Astrocyte (in vitro differentiated cells and primary cell): Measurements from ENCODE around the gene ITPA. TPM values are rescaled to one million over a fixed set of nuclear protein-coding genes. Genes with fewer than 3 reads are reported as not detected.

Experiments
- DNase-seq: peaks from one replicate; pipeline ENCODE4 v3.0.0-alpha.2; 2010; ENCODE audit warnings: low read depth
- FAIRE-seq: peaks from 2 replicates; lab custom pipeline; 2011; peaks lifted over from hg19 to GRCh38; lab: Jason Lieb, UNC
- H2AFZ ChIP-seq: 2 replicates; pipeline ENCODE4 v1.6.0; 2012; ENCODE audit warnings: low read depth, low read length, inconsistent platforms
- H3K27ac ChIP-seq: 2 replicates; pipeline ENCODE4 v1.5.1; 2011; ENCODE audit warnings: low read depth, low read length, inconsistent platforms
- H3K27me3 ChIP-seq: 2 replicates; pipeline ENCODE4 v1.6.0; 2011; ENCODE audit warnings: low read length, inconsistent platforms; ENCODE audit not compliant: insufficient read depth
- H3K36me3 ChIP-seq: 2 replicates; pipeline ENCODE4 v1.5.1; 2011; ENCODE audit warnings: low read length, inconsistent platforms; ENCODE audit not compliant: insufficient read depth
- H3K4me1 ChIP-seq: 2 replicates; pipeline ENCODE4 v1.5.1; 2011; ENCODE audit warnings: low read length, inconsistent platforms; ENCODE audit not compliant: insufficient read depth
- H3K4me2 ChIP-seq: 2 replicates; pipeline ENCODE4 v1.6.0; 2012; ENCODE audit warnings: low read length, inconsistent platforms
- H3K4me3 ChIP-seq: 2 replicates; pipeline ENCODE4 v1.5.1; 2011; ENCODE audit warnings: low read depth, mild to moderate bottlenecking, low read length, inconsistent platforms; ENCODE audit not compliant: insufficient read depth
- H3K79me2 ChIP-seq: 2 replicates; pipeline ENCODE4 v1.6.0; 2012; ENCODE audit warnings: mild to moderate bottlenecking, low read length, inconsistent platforms; ENCODE audit not compliant: insufficient read depth
- H3K9ac ChIP-seq: 2 replicates; pipeline ENCODE4 v1.6.0; 2012; ENCODE audit warnings: mild to moderate bottlenecking, low read length, inconsistent platforms
- H3K9me3 ChIP-seq: 2 replicates; pipeline ENCODE4 v1.5.1; 2012; ENCODE audit warnings: low read depth, mild to moderate bottlenecking, low read length, inconsistent platforms; ENCODE audit not compliant: insufficient read depth
- H4K20me1 ChIP-seq: 2 replicates; pipeline ENCODE4 v1.6.0; 2012; ENCODE audit warnings: low read length, inconsistent platforms; ENCODE audit not compliant: insufficient read depth
- H3K27ac Mint-ChIP-seq: one replicate; pipeline ENCODE4 v1.8.0; 2021; ENCODE audit warnings: mild to moderate bottlenecking, mixed read lengths; ENCODE audit not compliant: unreplicated experiment
- H3K27me3 Mint-ChIP-seq: one replicate; pipeline ENCODE4 v1.8.0; 2021; ENCODE audit warnings: low read depth, mixed read lengths; ENCODE audit not compliant: unreplicated experiment
- H3K36me3 Mint-ChIP-seq: one replicate; pipeline ENCODE4 v1.8.0; 2021; ENCODE audit warnings: low read depth, mixed read lengths; ENCODE audit not compliant: unreplicated experiment
- H3K4me1 Mint-ChIP-seq: one replicate; pipeline ENCODE4 v1.8.0; 2021; ENCODE audit warnings: low read depth, mixed read lengths; ENCODE audit not compliant: unreplicated experiment
- H3K4me3 Mint-ChIP-seq: one replicate; pipeline ENCODE4 v1.8.0; 2021; ENCODE audit warnings: mild to moderate bottlenecking, moderate library complexity, mixed read lengths; ENCODE audit not compliant: unreplicated experiment
- H3K9me3 Mint-ChIP-seq: one replicate; pipeline ENCODE4 v1.8.0; 2021; ENCODE audit warnings: mild to moderate bottlenecking, mixed read lengths; ENCODE audit not compliant: unreplicated experiment
- EZH2 ChIP-seq: IDR thresholded peaks from 2 replicates; pipeline ENCODE4 v1.6.1; 2012; ENCODE audit warnings: mild to moderate bottlenecking, low read length, inconsistent platforms; ENCODE audit not compliant: insufficient read depth
- total RNA-seq: library from RNA; stranded (reverse); gene quantifications from 2 replicates; pipeline ENCODE4 v1.2.1, GENCODE V29; 2021
- TF ChIP-seq, protein P1 (sequence below): IDR thresholded peaks from 2 replicates; pipeline ENCODE4 v1.5.1; 2011; ENCODE audit warnings: low read depth, mild to moderate bottlenecking, inconsistent platforms, low read length, moderate library complexity; ENCODE audit not compliant: insufficient read depth

ITPA gene
- total RNA-seq, 1 donor from 2014 or later = 55.5 TPM

DNA sequence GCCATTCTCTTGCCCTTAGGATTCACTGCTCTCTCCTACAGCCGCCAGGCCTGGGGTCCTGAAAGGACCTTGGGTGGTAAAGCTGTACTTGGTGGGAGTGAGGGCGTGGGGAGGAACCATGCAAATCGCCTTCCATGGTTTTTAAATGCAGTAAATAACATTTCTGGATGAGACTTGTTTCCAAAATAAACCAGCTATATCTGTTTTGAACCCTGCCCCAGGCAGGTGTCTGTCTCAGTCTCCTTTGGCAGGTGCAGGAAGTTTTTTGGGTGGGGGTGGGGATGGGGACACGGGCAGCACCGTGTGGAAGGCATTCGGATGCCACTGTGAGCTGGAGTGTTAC is 14.3 kb downstream of the ITPA start:
- no peak overlapping the region for H3K27ac Mint-ChIP-seq
- no peak for FAIRE-seq

DNA sequence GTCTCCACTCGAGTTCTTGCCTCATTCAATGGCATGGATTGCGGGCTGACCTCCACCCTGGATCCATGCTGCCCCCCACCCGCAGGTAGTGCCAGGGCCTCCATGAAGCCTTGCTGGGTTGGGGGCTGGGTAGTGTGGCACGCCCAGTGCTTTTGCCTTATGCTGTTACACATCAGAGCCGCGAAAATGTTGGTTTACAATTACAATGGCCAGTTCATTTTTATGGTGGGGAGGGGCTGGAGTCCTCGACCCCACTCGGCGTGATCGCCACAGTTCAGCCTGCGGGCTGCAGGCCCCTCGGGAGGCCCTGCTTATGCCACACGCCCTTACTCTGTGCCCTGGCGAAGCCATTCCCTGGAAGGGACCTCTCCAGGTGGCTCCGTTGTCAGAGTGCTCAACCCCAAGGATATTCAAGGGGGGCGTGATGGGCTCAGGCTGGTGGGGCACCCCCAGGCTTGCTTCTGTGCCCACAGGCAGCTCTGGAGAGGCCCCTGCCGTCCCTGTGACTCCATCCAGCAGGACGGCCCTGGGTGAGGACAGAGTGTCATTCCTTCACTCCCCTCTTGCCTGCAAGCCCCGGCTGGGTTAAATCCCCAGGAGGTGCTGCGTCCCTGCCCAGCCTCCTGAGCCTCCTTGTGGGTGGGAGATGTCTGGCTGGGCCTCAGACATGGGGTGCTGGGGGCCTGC is 14.8 kb downstream of the ITPA start:
- Histone ChIP-seq H3K9me3 (no peaks in the 10 kb centered on the region), H4K20me1 (no peaks in the 10 kb centered on the region), H3K4me1 (no peaks in the 10 kb centered on the region), H3K9ac (no peak overlapping the region), H3K27me3 (no peaks in the 10 kb centered on the region), H3K79me2 (no peaks in the 10 kb centered on the region), H3K36me3 (peaks cover 6% of the 10 kb centered on the region), H3K4me2 (no peak overlapping the region), H3K4me3 (no peak overlapping the region), H2AFZ (no peak overlapping the region), H3K27ac (no peak overlapping the region)
- no peak for DNase-seq
- H3K4me1 Mint-ChIP-seq = peaks cover 15% of the 10 kb centered on the region
- H3K9me3 Mint-ChIP-seq = no peaks in the 10 kb centered on the region
- peaks cover 6% of the 10 kb centered on the region for H3K36me3 Mint-ChIP-seq
- H3K4me3 Mint-ChIP-seq = no peak overlapping the region
- H3K27ac Mint-ChIP-seq = no peak overlapping the region
- no peaks in the 10 kb centered on the region for H3K27me3 Mint-ChIP-seq
- TF ChIP-seq EZH2 = no peak
- TF ChIP-seq, protein P1, sequence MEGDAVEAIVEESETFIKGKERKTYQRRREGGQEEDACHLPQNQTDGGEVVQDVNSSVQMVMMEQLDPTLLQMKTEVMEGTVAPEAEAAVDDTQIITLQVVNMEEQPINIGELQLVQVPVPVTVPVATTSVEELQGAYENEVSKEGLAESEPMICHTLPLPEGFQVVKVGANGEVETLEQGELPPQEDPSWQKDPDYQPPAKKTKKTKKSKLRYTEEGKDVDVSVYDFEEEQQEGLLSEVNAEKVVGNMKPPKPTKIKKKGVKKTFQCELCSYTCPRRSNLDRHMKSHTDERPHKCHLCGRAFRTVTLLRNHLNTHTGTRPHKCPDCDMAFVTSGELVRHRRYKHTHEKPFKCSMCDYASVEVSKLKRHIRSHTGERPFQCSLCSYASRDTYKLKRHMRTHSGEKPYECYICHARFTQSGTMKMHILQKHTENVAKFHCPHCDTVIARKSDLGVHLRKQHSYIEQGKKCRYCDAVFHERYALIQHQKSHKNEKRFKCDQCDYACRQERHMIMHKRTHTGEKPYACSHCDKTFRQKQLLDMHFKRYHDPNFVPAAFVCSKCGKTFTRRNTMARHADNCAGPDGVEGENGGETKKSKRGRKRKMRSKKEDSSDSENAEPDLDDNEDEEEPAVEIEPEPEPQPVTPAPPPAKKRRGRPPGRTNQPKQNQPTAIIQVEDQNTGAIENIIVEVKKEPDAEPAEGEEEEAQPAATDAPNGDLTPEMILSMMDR = no peak
- FAIRE-seq = no peak

More for the DNA sequence above, 14.3 kb downstream of the ITPA start:
- H3K36me3 Mint-ChIP-seq = peaks cover 6% of the 10 kb centered on the region
- Histone ChIP-seq H3K4me2 (no peak overlapping the region), H3K4me1 (no peaks in the 10 kb centered on the region), H3K9me3 (no peaks in the 10 kb centered on the region), H3K4me3 (no peak overlapping the region), H3K27me3 (no peaks in the 10 kb centered on the region), H2AFZ (no peak overlapping the region), H3K36me3 (peaks cover 6% of the 10 kb centered on the region), H3K27ac (no peak overlapping the region), H3K79me2 (no peaks in the 10 kb centered on the region), H3K9ac (no peak overlapping the region), H4K20me1 (peaks cover 4% of the 10 kb centered on the region)
- H3K9me3 Mint-ChIP-seq = no peaks in the 10 kb centered on the region
- no peak for DNase-seq
- no peak overlapping the region for H3K4me3 Mint-ChIP-seq
- peaks cover 15% of the 10 kb centered on the region for H3K4me1 Mint-ChIP-seq
- TF ChIP-seq, protein P1 = no peak
- TF ChIP-seq EZH2 = no peak
- H3K27me3 Mint-ChIP-seq = no peaks in the 10 kb centered on the region

DNA sequence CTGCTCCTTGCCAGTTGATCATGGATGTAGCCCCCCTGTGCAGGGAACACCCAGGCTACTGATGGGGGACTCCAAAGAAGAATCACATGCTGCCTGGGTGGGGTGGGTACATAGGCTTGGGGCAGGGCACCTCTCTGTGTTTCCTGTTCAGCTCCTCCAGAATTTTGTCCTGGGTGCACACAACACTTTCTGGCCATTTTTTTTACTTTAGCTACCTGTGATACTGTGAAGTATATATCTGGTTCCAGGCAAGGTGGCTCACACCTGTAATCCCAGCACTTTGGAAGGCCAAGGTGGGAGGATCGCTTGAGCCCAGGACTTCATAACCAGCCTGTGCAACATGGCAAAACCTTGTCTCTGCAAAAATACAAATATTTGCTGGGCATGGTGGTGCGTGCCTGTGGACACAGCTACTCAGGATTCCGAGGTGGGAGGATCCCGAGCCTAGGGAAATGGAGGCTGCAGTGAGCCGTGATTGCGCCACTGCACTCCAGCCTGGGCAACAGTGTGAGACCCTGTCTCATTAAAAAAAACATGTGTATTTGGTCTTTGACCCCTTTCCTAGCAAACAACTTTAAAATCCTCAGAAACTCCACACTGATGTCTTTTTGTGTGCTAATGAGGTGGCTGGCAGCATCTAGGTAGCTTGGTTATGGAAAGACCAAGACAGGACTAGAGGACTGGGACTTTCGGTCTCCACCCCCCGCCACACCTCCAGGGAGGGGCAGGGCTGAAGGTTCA is 15.6 kb downstream of the ITPA start:
- no peak overlapping the region for H3K27ac ChIP-seq
- peaks cover 6% of the 10 kb centered on the region for H3K36me3 ChIP-seq
- peaks cover 15% of the 10 kb centered on the region for H3K4me1 Mint-ChIP-seq
- no peak for FAIRE-seq
- DNase-seq = no peak
- no peak overlapping the region for H3K4me2 ChIP-seq
- H3K4me3 ChIP-seq = no peak overlapping the region
- no peak overlapping the region for H2AFZ ChIP-seq
- H3K4me1 ChIP-seq = no peaks in the 10 kb centered on the region
- peaks cover 6% of the 10 kb centered on the region for H3K36me3 Mint-ChIP-seq
- H3K27me3 Mint-ChIP-seq = no peaks in the 10 kb centered on the region
- no peak overlapping the region for H3K27ac Mint-ChIP-seq
- H4K20me1 ChIP-seq = no peaks in the 10 kb centered on the region
- no peaks in the 10 kb centered on the region for H3K27me3 ChIP-seq
- no peak overlapping the region for H3K9ac ChIP-seq
- H3K79me2 ChIP-seq = no peaks in the 10 kb centered on the region
- H3K9me3 ChIP-seq = no peaks in the 10 kb centered on the region
- no peak overlapping the region for H3K4me3 Mint-ChIP-seq
- no peak for TF ChIP-seq EZH2
- TF ChIP-seq, protein P1 = no peak
- H3K9me3 Mint-ChIP-seq = no peaks in the 10 kb centered on the region
